ENCODE results near the gene LEUTX.

The LEUTX gene

DNA sequence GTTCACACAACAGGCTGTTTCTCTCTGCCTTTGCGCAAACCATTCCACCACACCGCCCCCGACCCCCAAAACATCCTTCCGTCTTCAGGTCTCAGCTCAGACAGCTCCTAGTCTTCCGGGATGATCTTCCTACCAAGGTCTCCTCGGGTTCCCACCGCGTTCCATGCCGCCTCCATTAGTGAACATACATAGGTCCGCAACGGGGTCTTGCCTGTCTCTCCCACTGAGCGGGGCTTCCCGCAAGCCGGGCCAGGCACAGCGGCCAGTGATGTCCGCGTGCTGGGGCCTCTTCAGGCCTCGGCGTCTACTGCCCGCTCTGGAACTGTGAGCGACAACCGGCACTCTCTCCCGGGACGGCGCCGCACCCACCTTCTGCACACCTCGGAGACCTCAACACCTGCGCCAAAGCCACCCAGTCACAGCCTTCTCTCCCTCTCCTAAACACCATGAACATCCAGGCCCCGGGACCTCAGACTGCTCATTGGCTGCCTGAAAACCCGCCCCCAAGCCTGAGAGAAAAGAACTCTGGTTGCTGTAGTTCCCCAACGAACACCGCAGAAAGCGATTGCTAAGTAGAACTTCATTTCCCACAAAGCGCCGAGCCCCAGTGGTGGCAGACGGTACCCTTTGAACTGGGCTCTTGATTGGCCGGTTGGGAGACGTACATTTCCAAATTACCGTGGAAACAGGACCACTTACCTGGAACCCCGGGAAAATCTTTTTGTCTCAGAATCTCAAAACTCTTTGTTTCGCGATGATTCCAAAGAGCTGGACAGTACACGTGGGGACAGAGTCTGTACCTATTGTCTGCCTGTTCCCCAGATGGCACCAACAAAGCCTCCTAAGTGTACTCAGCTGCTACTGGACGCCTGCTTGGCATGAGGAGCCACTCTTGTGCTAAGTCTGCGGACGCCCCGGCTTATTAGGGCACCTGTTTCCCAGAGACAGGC lies 45.8 kb downstream of the LEUTX start:
- DNase-seq (ENCODE audit: low read depth): peak; percentile 76

DNA sequence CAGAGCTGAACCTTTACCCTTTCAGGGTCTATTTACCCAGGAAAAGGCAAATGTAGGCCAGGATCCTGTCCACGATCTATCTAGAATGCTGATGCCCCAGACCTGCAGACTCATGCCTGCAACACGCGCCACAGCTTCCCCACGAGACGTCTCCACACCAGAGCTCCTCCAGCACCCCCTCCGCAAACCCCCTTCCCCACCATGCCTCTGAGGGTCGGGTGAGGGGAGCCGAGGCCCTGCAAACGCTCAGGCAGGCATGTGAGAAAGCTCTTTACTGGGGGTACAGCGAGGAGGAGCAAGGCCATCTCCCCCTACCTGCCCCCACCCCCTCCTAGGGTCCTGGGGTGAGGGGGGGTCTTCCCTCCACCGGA lies 46.4 kb downstream of the LEUTX start:
- DNase-seq (ENCODE audit: low read depth): no peak

DNA sequence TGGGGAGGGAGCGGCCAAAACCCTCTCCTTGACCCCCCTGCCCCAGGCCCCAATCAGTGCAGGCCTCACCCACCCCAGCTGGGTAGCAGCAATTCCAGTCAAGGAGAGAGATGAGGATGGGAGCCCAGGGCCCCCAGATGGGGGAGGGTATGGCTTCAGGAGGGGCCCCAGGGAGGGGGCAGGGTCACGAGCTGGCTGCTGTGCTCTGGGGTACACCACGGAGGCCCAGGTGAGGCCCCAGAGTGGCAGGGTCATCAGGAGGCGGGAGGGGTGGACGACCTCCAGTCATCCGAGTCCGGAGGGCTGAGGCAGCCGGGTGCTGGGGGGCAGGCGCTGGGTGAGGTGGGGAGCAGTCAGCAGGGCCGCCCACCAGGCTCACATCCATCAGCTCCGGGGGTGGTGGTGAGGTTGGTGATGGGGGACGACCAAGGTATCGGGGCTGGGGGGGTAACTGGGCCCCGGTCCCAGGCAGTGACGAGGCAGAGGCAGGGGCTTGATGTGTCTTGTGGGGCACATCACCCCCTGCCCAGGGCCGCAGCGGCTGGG lies 47.0 kb downstream of the LEUTX start:
- no peak for DNase-seq (ENCODE audit: low read depth)

- no peak for DNase-seq (ENCODE audit: low read depth)
Observed at GRCh38 chr19:39826311-39826945, 47.8 kb downstream of the LEUTX start.

- DNase-seq (ENCODE audit: low read depth): no peak
Observed at GRCh38 chr19:39827216-39827615, 48.6 kb downstream of the LEUTX start.

DNA sequence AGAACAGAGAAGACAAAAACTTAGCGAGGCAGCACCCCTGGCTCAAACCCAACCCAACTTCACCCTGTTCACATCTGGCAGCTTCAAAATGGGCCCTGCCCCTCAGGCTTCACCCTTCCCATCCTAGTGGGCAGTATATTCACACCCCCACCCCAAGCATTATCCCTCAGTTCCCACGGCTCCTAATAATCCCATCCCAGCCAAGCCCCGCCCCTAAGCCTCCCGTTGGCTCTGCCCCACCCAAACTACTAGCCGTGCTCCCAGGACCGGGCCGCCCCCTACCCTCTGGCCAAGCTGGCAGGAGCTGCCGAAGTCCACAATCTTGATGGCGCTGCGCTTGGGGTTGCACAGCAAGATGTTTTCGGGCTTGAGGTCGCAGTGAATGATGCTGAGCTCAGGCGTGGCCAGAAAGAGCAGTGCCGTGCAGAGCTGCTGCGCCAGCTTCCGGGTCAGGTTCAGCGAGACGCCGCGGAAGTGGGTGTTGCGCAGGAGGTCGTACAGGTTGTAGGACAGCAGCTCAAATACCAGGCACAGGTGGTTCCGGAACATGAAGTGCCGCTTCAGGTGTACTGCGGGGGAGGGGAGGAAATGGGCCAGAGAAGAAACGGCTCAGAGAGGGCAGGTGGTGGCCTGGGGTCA lies 49.5 kb downstream of the LEUTX start:
- no peak for DNase-seq (ENCODE audit: low read depth)

DNA sequence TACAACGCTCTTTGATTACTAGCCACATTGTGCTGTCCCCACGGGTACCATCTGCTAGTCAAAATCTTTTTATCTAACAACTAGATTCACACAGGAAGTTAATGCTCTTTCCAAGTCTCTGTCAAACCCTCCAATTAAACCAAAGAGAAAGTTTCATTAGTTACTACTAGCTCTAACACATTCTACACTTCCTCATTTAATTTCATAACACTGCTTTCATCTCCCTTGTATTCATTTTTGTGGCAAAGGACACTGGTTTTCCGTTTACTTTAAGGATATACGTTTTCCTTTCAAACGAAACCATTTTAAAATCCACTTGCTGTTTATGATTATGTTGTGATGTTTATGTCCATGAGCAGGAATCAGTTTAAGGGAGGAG lies 50.0 kb downstream of the LEUTX start:
- no peak for DNase-seq (ENCODE audit: low read depth)

GRCh38 chr19:39829702-39830275 lies 51.1 kb downstream of the LEUTX start:
- DNase-seq (ENCODE audit: low read depth): no peak

- DNase-seq (ENCODE audit: low read depth): no peak
Observed at GRCh38 chr19:39830406-39830805, 51.8 kb downstream of the LEUTX start.

DNA sequence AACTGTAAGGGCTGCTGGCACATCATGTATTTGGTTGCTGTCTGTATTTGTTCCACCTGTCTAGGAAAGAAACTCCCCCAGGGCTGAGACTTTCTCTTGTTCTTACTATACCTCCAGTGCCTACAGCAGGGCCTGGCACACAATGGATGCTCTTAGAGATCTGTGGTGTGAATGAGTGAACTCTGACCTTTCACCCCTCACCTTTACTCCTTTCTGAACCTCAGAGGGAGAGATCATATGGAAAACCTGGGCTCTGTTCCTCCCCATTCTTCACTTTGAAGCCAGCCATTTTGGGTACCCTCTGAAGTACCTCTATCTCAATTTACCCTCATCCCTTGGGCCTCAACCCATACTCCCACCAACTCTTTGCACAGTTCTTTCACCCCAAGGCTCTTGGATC lies 52.2 kb downstream of the LEUTX start:
- no peak for DNase-seq (ENCODE audit: low read depth)

- DNase-seq (ENCODE audit: low read depth): no peak
Observed at GRCh38 chr19:39831679-39832078, 53.0 kb downstream of the LEUTX start.

DNA sequence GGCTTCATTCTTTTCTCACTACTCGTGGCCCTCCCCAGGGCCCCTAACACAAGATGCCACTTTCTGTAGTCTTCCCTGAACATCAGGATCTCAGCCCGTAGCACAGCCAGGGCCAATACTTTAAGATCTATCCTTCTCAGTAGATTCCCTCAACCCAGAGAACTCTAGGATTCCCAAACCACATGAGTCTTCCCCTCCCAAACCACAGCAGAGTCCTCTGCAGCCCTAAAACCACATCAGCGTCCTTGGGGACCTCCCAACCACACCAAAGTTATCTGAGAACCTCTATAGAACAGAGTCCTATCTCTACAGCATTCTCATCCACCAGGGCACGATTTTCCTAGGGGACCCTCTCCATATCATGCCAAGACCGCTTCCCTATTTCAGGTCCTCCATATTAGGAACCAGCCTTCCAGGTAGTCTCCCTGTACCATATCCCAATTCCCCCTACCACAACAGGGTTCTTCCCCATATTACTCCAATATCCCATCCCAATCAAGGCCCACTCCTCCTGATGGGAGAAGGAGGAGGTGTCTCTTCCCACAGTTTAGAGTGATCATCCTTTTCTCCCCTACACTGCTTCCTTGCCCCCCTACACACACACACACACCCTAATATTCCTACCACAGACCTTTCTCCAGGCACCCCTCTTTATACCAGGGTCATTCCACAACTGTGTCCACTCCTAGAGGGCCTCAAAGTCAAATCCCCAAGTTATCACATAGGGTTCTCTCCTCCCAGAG lies 53.9 kb downstream of the LEUTX start:
- DNase-seq (ENCODE audit: low read depth): no peak

GRCh38 chr19:39833160-39833463 lies 54.5 kb downstream of the LEUTX start:
- no peak for DNase-seq (ENCODE audit: low read depth)

DNA sequence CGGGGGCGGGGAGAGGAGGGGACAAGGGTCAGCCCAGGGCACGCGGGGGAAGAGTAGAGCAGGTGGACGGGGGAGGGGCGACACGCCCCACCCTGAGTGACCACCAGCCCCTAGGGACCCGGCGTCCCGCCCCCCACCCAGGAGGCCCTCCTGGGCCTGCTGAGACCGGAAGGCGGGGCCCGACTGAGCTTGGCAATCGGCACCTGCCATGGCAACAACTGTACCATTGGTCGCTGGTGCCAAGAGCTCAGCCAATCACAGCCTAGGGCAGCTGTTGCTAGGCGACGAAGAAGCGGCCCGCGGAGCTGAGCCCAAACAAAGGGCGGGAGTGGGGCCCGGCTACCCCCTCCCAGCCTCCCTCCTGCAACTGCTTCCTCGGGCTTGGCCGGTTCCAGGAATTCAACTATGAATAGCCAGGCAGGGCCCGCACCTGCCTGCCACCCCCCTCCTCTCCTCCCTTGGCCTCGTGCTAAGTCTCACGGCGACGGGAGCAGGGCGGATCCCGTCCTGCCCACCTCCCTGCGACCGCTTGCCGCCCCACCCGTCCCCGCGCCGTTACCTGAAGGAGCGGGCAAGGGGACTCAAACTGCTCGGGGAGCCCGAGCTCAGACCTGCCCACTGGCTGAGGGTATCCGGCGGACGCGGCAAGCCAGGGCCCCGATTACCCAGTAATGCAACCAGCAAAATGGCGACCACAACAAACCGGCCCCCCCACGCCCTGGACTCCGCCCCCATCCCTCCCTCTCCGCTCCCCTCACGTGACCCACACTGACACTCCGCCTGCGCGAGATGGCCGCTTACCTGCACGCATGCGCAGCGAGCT lies 55.0 kb downstream of the LEUTX start, which contains the start of gene DYRK1B:
TSS of gene DYRK1B (minus strand) at position 699 of the 823 bp plus-strand sequence. CDS start 2,295 bp downstream, outside the sequence.
- peak; percentile 97 for DNase-seq (ENCODE audit: low read depth)

- no peak for DNase-seq (ENCODE audit: low read depth)
Observed at GRCh38 chr19:39834287-39834841, 55.7 kb downstream of the LEUTX start.

Measured in stimulated activated CD8-positive, alpha-beta memory T cell treated with anti-CD3 and anti-CD28 coated beads, Interleukin-15, amount 100 ng/mL, for 1 hour (primary cell).